Central memory CD4-positive, alpha-beta T cell (primary cell): ENCODE measurements around the gene LRRC61.
A peak's percentile ranks its signal among the peaks of the same experiment; 100 is the strongest.
"Not testable (repeated sequence)": the region's sequence is repeated elsewhere in the genome, so short reads cannot be mapped to it uniquely, and the experiment has no call there.

Source experiments
- DNase-seq: peaks from one replicate; pipeline ENCODE4 v3.0.0; 2022
- total RNA-seq, 3 experiments: gene quantifications; one replicate each; lab custom pipeline; 2026; lab: John Stamatoyannopoulos, UW

LRRC61 gene, protein sequence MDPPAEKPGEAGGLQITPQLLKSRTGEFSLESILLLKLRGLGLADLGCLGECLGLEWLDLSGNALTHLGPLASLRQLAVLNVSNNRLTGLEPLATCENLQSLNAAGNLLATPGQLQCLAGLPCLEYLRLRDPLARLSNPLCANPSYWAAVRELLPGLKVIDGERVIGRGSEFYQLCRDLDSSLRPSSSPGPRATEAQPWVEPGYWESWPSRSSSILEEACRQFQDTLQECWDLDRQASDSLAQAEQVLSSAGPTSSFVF
- 1.9 to 3.3 (median 2.2) reads per million in 3 experiments for total RNA-seq

DNA sequence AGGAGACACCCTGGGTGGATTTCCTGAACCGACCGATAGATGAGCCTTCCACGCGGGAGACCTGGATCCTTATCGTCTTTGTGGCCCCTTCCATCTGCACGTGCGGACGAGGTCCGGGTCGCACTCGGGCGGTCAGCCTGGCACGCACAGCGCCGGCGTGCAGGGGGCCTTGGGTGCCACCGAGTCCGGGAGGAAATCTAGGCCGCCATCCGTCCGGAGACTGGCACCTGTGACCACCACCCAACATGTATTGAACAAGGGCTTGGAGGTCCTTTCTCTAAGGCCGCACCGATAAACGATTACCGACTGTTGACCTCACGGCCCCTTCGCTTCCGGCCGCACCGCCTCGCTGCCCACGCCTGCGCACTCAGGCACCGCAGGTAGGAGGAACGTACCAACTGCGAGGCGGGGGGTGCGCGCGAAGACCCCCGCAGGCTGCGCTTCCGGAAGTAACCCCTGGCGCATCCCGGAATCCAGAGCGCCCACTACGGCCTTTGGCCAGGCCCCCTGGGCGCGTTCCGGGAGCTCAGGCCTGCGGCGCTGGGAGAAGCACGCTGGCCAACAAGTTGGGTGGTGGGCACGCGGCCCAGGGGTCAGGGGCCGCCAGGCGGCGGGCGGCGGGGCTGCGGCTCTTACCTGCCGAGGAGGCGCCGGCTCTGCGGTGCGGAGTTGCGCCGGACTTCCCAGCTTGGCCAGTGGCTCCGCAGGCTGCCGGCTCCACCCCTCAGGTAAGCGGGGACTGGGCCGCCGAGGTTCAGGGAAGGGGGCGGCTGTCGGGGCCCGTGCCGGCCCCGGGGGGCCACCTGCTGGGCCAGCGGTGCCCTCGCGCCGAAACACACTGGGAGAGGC is at the start of gene LRRC61, which contains the start of gene ACTR3C:
TSS of gene LRRC61 (plus strand) at position 523 of the 849 bp plus-strand sequence. CDS start 13,507 bp downstream, outside the sequence.
TSS of gene ACTR3C (minus strand) at position 713 of the 849 bp plus-strand sequence. CDS start 28,249 bp downstream, outside the sequence.
- DNase-seq: peak; percentile 39

DNA sequence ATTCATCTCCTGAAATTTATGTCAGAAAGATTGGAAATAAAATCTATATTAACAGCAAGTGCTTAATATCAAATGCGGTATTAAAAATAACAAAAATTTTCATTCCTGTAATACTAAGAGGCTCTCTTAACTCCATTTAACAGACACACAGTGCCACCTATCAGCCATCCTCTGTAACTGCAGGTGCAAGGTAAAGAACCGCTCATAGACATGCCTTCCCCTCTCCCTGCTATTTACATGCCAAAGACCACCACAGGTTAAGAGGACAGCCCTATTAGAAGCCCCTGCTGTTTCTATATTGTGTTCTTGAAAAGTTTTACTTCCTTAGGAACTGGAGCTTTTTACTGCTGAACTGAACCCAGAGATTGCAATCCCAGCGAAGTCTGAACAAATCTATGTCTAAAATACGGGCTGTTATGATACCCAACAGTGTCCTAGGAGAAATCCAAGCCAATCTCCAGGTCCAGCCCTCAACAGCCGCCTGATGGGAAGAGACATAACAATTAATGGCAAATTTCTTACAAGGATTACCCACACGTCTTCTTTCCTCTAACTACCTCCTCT is 46.9 kb upstream of the LRRC61 start:
- peak; percentile 32 for DNase-seq

- DNase-seq: not testable (repeated sequence)
Measured at GRCh38 chr7:150278383-150278782, 44.8 kb upstream of the LRRC61 start.

- DNase-seq: not testable (repeated sequence)
Measured at GRCh38 chr7:150281681-150282403, 41.3 kb upstream of the LRRC61 start.

DNA sequence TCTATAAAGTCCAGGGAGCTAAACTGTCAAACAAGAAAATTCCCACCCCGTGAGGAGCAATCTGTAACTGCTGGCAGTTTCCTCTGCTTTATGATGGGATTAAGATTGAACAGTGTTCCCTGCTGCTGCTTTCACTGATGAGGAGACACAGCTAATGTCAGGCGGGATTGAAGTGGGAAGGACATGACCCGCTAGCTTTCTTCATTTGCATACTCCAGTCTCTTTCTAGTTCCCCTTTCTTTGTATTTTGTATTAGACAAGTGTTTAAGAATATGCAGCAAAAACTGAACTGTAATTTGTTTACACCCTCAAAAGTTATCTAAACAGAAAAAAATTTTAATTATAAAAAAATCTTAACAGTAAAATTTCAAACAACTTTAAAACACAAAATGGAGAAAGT is 40.0 kb upstream of the LRRC61 start:
- DNase-seq: not testable (repeated sequence)

DNA sequence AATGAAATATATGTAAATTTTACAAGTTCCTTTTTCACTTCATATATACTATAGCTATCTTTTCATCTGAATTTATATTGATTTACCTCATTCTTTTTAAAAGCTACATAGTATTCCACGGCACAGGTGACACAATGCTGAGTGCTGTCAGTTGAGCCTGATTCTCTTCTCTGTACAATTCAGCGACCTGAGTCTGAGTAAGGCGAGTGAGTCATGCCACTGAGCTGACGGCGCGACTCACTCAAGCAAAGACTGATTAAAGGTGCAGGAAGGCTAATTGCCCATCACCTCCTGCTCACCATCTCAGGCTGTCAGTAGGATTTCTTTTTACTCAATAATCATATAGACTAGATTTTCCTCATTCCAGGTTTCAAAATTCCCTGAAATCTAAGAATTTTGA is 39.5 kb upstream of the LRRC61 start:
- not testable (repeated sequence) for DNase-seq

GRCh38 chr7:150285849-150286754 is 37.1 kb upstream of the LRRC61 start:
- DNase-seq: peak; percentile 20

- DNase-seq: not testable (repeated sequence)
Measured at GRCh38 chr7:150287815-150288214, 35.3 kb upstream of the LRRC61 start.

DNA sequence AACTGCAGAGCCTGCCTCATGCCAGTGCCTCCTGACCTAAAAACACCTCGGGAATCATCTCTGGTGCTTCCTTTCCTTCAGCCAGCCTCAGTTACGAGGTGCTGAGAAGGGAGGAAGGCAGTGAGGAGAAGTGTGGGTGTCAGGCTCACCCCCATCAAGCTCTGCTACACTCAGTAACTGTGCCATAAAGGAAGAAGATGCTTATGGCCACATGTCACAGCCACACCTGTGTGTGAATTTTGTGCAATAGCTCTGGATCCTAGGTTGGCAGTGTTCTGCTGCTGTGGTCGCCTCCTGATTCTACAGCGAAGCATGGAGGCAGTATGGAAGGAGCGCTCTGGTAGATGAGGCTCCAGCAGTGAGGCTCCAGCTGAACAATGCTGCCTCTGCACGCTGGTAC is 34.3 kb upstream of the LRRC61 start:
- DNase-seq: not testable (repeated sequence)

DNA sequence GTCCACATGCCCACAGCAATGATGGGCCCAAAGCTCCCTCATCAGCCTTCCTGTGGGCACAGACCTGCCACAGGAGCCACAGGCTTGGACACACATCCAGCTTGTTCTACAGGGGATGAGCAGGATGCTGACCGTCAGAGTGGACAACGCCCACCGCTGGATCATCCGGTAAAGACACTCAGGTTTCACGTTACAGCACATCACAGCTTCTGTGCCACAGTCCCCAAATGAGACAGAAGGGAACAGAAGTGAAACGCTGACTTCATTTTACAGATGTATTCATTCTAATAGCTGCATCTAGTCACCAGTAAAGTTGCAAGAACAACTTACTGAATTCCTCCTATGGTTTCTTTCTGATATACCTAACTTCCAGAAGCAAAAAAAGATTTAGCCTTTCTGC is 32.8 kb upstream of the LRRC61 start:
- DNase-seq: not testable (repeated sequence)

GRCh38 chr7:150295027-150295426 is 28.1 kb upstream of the LRRC61 start:
- not testable (repeated sequence) for DNase-seq

DNA sequence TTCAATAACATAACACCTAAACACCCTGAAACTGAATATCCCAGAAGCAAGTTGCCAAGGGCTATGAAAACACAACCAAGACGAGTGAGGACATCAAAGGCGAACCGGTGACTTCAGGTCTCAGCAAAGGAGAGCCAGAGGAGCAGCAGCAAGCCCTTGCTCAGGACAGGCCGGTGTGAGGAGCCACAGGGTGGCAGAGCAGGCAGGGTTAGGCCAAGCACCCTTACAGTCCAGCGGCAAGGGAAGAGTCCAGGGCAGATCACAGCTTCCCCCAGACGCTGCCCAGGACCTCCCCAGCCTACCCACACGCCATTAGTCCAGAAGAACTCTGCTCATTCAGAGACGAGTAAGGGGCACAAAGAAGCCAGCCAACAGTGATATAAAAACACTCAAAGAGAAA is 27.5 kb upstream of the LRRC61 start:
- not testable (repeated sequence) for DNase-seq

DNA sequence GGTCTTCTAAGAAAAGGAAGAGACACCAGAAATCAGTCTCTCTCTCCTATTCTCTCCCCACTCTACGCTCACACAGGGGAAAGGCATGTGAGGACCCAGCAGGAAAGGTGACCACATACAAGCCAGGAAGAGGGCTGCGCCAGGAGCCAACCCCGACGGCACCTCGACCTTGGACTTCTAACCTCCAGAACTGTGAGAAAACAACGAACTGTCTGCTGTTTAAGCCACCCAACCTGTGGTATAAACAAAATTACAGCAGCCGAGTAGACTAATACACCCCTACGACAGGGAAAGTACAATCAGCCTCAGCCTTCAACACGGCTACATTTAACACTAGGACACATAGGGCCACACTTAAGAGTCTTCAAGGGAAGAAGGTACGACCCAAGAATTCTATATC is 26.4 kb upstream of the LRRC61 start:
- not testable (repeated sequence) for DNase-seq

GRCh38 chr7:150297978-150298377 is 25.2 kb upstream of the LRRC61 start:
- DNase-seq: not testable (repeated sequence)

GRCh38 chr7:150302908-150303310 is 20.2 kb upstream of the LRRC61 start:
- not testable (repeated sequence) for DNase-seq

DNA sequence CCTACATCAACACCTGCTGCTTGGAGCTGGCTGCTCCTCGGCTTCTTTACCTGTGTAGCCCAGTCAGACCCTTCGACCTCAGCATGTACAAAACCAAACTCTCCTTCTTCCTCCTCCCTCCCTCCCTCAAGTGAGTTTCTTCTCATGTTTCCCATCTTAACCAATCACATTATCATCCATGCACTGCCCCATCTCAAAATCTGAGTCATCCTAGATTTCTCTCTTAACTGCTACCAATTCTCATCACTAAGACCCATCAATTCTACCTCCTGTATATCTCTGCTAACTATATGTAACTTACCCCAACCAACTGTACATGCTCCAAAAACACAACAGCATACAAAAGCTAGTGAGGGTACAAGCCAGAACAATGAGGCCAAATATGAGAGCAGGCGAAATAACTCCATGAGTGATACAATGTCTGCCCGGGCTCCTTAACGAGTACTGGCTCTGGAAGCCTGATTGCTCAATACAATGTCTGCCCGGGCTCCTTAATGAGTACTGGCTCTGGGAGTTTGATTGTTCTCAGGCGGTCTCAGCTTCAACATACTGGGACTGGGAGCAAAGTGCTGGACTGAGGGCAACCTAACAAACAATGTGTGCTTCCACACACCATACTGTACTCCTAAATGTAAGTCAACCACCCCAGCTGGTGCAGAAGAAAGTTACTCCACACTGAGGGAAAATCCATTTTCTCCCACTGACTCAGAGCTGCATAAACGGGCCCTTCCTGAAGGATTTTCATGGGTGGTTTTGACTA is 18.5 kb upstream of the LRRC61 start:
- not testable (repeated sequence) for DNase-seq

GRCh38 chr7:150305259-150305902 is 17.8 kb upstream of the LRRC61 start:
- DNase-seq: not testable (repeated sequence)

DNA sequence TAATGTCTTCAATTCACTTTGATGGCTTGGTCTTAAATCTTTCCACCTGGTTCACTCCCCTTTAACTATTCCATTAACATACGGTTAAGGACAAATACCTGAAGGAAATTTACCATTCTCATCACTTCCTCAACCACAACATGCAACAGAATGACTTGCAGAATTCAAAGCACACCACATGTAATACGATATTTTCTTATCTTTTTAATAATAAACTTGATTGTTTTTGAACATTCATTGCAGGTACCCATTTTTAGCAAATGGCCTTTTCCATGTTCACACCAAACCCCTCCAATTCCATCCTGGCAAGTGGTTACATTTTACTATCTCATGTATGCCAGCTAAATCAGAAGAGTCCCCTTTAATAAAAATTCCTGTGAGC is 17.3 kb upstream of the LRRC61 start:
- DNase-seq: not testable (repeated sequence)

DNA sequence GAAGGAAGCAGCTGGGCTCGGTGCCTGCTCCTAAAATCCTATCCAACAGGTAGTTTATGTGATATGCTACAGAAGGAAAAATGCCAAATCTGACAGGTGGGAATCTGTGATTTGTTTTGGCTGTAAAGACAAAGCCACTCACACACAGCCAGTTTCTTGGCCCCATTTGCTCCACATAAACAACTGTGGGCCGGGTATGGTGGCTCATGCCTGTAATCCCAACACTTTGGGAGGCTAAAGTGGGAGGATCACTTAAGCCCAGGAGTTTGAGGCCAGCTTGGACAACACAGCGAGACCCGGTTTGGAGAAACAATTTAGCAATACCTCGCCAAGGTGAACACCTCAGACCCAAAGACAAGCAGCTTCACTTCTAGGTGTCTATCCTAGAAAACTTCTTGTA is 16.8 kb upstream of the LRRC61 start:
- DNase-seq: not testable (repeated sequence)

- DNase-seq: no peak
Measured at GRCh38 chr7:150307129-150307528, 16.0 kb upstream of the LRRC61 start.
